ENCODE data around the gene C1orf159.

DNA sequence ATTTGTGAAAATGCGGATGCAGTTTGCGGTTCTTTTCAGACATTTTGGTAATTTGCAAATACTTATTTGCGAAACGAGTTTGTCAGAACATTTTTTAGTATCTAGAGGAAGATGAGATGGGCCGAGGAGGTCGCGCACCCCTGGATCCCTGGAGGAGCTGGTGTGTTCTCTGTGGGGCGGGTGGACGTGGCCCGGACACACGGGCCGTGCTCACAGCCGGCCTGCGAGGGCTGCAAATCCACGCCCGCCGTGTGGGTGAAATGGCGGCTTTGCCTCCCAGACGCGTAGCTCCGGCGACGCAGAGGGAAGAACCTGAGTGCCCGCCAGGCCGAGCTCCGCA lies 48.4 kb upstream of the C1orf159 start:
- no peak for TF ChIP-seq TCF12 (IDR thresholded peaks at IDR 0.05; ENCODE audit: low read depth)
- no peak for TF ChIP-seq EP300 (IDR thresholded peaks at IDR 0.05; ENCODE audit: borderline replicate concordance)
- no peak for TF ChIP-seq MAX (IDR thresholded peaks at IDR 0.05)
- TF ChIP-seq FOXM1 (IDR thresholded peaks at IDR 0.05; ENCODE audit: borderline replicate concordance, low read depth), result no peak
- TF ChIP-seq, protein P1, sequence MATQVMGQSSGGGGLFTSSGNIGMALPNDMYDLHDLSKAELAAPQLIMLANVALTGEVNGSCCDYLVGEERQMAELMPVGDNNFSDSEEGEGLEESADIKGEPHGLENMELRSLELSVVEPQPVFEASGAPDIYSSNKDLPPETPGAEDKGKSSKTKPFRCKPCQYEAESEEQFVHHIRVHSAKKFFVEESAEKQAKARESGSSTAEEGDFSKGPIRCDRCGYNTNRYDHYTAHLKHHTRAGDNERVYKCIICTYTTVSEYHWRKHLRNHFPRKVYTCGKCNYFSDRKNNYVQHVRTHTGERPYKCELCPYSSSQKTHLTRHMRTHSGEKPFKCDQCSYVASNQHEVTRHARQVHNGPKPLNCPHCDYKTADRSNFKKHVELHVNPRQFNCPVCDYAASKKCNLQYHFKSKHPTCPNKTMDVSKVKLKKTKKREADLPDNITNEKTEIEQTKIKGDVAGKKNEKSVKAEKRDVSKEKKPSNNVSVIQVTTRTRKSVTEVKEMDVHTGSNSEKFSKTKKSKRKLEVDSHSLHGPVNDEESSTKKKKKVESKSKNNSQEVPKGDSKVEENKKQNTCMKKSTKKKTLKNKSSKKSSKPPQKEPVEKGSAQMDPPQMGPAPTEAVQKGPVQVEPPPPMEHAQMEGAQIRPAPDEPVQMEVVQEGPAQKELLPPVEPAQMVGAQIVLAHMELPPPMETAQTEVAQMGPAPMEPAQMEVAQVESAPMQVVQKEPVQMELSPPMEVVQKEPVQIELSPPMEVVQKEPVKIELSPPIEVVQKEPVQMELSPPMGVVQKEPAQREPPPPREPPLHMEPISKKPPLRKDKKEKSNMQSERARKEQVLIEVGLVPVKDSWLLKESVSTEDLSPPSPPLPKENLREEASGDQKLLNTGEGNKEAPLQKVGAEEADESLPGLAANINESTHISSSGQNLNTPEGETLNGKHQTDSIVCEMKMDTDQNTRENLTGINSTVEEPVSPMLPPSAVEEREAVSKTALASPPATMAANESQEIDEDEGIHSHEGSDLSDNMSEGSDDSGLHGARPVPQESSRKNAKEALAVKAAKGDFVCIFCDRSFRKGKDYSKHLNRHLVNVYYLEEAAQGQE (IDR thresholded peaks at IDR 0.05; ENCODE audit: low read depth), result no peak
- no peak for TF ChIP-seq TAF1 (IDR thresholded peaks at IDR 0.05; ENCODE audit: low read depth)
- TF ChIP-seq YY1 (IDR thresholded peaks at IDR 0.05; ENCODE audit: low read depth), result no peak
- TF ChIP-seq, protein P2, sequence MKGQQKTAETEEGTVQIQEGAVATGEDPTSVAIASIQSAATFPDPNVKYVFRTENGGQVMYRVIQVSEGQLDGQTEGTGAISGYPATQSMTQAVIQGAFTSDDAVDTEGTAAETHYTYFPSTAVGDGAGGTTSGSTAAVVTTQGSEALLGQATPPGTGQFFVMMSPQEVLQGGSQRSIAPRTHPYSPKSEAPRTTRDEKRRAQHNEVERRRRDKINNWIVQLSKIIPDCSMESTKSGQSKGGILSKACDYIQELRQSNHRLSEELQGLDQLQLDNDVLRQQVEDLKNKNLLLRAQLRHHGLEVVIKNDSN (IDR thresholded peaks at IDR 0.05), result no peak
- TF ChIP-seq EGR1 (IDR thresholded peaks at IDR 0.05), result no peak

Measured in Ishikawa (cell line).